ENCODE results near the gene IPO9. TPM values are rescaled to one million over a fixed set of nuclear protein-coding genes. Genes with fewer than 3 reads are reported as not detected.

The IPO9 gene
- total and polyA plus RNA-seq, 2 experiments from 2014 or later, result 29.4 to 45.2 TPM

- TF ChIP-seq EZH2 (IDR thresholded peaks at IDR 0.05; ENCODE audit: borderline replicate concordance) (no peak), CTCF (IDR thresholded peaks at IDR 0.05; ENCODE audit: poor library complexity) (no peak), EZH2phosphoT487 (IDR thresholded peaks at IDR 0.05; ENCODE audit: low read depth, severe bottlenecking, unreplicated experiment) (no peak)
- H2AFZ ChIP-seq, result no peak overlapping the region
- no peak overlapping the region for H3K4me3 ChIP-seq
- no peaks in the 10 kb centered on the region for H4K20me1 ChIP-seq (ENCODE audit: insufficient read depth, poor library complexity, severe bottlenecking)
- WGBS (ENCODE audit: low lambda C conversion rate, missing lambda C conversion rate), result 79% methylated on average over 4 of the region's 4 CpGs
- no peak overlapping the region for H3K27ac ChIP-seq
- H3K27me3 ChIP-seq, result no peaks in the 10 kb centered on the region
- H3K36me3 ChIP-seq (replicated peaks; ENCODE audit: insufficient read depth, low read depth), result no peaks in the 10 kb centered on the region
- no peaks in the 10 kb centered on the region for H3K9me3 ChIP-seq (ENCODE audit: low read depth)
- H3K9me2 ChIP-seq (replicated peaks; ENCODE audit: insufficient read depth), result no peaks in the 10 kb centered on the region
- no peaks in the 10 kb centered on the region for H3K4me1 ChIP-seq (ENCODE audit: insufficient read depth)
- DNase-seq (ENCODE audit: low spot score), result no peak
- no peak overlapping the region for H3K4me2 ChIP-seq
- no peaks in the 10 kb centered on the region for H3K79me2 ChIP-seq
Observed at GRCh38 chr1:201930137-201930536, 101.2 kb downstream of the IPO9 start.

DNA sequence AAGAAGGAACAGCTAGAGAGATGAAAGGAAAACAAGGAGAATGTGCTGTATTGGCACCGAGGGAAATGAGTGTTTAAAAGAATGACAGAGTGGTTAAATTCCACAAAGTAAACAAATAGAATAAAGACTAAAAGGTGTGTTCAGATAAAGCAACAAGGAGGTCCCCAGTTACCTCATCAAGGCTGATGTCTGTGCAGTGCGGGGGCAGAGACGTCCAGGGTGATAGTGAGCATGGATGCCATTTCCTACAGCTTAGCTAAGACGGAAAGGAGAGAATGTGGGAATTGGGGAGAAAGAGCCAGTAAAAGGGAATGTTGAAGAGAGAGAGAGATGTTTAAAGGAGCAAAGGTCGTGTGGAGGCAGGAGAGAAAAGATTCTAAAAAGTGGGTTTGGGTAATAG lies 101.8 kb downstream of the IPO9 start:
- H3K36me3 ChIP-seq (replicated peaks; ENCODE audit: insufficient read depth, low read depth), result no peaks in the 10 kb centered on the region
- WGBS (ENCODE audit: low lambda C conversion rate, missing lambda C conversion rate), result 68% methylated on average over 5 of the region's 5 CpGs
- no peaks in the 10 kb centered on the region for H4K20me1 ChIP-seq (ENCODE audit: insufficient read depth, poor library complexity, severe bottlenecking)
- no peaks in the 10 kb centered on the region for H3K79me2 ChIP-seq
- no peaks in the 10 kb centered on the region for H3K4me1 ChIP-seq (ENCODE audit: insufficient read depth)
- H3K9me2 ChIP-seq (replicated peaks; ENCODE audit: insufficient read depth), result no peaks in the 10 kb centered on the region
- TF ChIP-seq EZH2 (IDR thresholded peaks at IDR 0.05; ENCODE audit: borderline replicate concordance) (no peak), CTCF (IDR thresholded peaks at IDR 0.05; ENCODE audit: poor library complexity) (no peak), EZH2phosphoT487 (IDR thresholded peaks at IDR 0.05; ENCODE audit: low read depth, severe bottlenecking, unreplicated experiment) (no peak)
- no peak overlapping the region for H3K4me2 ChIP-seq
- no peak overlapping the region for H3K4me3 ChIP-seq
- no peak overlapping the region for H2AFZ ChIP-seq
- H3K27ac ChIP-seq, result no peak overlapping the region
- H3K27me3 ChIP-seq, result no peaks in the 10 kb centered on the region
- H3K9me3 ChIP-seq (ENCODE audit: low read depth), result no peaks in the 10 kb centered on the region
- no peak for DNase-seq (ENCODE audit: low spot score)

MicroRNAs within 50 kb of the gene (microRNA counts, 767-probe panel; counts per million panel counts)
- not detected for microRNA hsa-miR-1231

Small RNA genes within 50 kb of the gene (microRNA-seq; reads per million reads assigned to microRNA genes)
- gene MIR1231, result not detected
- not detected for gene MIR6739

Small RNA genes within 50 kb of the gene (small RNA-seq; reads per million reads assigned to genes)
- not detected for gene MIR1231
- gene MIR6739, result not detected

Other genes starting within 250 kb of the IPO9 start
- gene SHISA4, start 59.7 kb downstream of the IPO9 start, total RNA-seq, result 9.6 and 10.2 TPM in 2 replicates
- gene SHISA4, start 59.7 kb downstream of the IPO9 start, polyA plus RNA-seq, result 24.0 and 31.2 TPM in 2 replicates
- 8.6 and 8.7 TPM in 2 replicates for gene LMOD1, start 117.4 kb downstream of the IPO9 start, total RNA-seq
- gene LMOD1, start 117.4 kb downstream of the IPO9 start, polyA plus RNA-seq, result 6.4 and 9.0 TPM in 2 replicates
- gene TIMM17A, start 126.3 kb downstream of the IPO9 start, total RNA-seq, result 54.5 and 65.0 TPM in 2 replicates
- gene TIMM17A, start 126.3 kb downstream of the IPO9 start, polyA plus RNA-seq, result 88.3 and 90.1 TPM in 2 replicates
- gene RNPEP, start 153.5 kb downstream of the IPO9 start, total RNA-seq, result 57.6 and 57.9 TPM in 2 replicates
- gene RNPEP, start 153.5 kb downstream of the IPO9 start, polyA plus RNA-seq, result 74.2 and 81.5 TPM in 2 replicates
- gene ELF3, start 181.4 kb downstream of the IPO9 start, total RNA-seq, result 336 and 367 TPM in 2 replicates
- 333 and 361 TPM in 2 replicates for gene ELF3, start 181.4 kb downstream of the IPO9 start, polyA plus RNA-seq

Data from hepatocyte (in vitro differentiated cells).